Fibroblast of lung (primary cell): ENCODE results near the gene SPTAN1. TPM values are rescaled to one million over a fixed set of nuclear protein-coding genes. Genes with fewer than 3 reads are reported as not detected.

Experiments used
- DNase-seq, 2 donors: peaks; one replicate each; pipeline versions ENCODE4 v3.0.0 to v3.0.0-alpha.2; 2010; ENCODE audit warnings: low read depth in 2 of 2
- H2AFZ ChIP-seq: 2 replicates; pipeline ENCODE4 v1.5.1; 2012; ENCODE audit warnings: low read length, control low read depth, inconsistent platforms
- H3K27ac ChIP-seq: 2 replicates; pipeline ENCODE4 v1.5.1; 2011; ENCODE audit warnings: low read length, control low read depth; ENCODE audit not compliant: insufficient read depth
- H3K27me3 ChIP-seq: 2 replicates; pipeline ENCODE4 v1.5.1; 2011; ENCODE audit warnings: mild to moderate bottlenecking, low read length; ENCODE audit not compliant: control insufficient read depth, insufficient read depth
- H3K36me3 ChIP-seq: 2 replicates; pipeline ENCODE4 v1.5.1; 2011; ENCODE audit warnings: low read length; ENCODE audit not compliant: control insufficient read depth, insufficient read depth
- H3K4me1 ChIP-seq: 2 replicates; pipeline ENCODE4 v1.5.1; 2011; ENCODE audit warnings: low read length; ENCODE audit not compliant: control insufficient read depth, insufficient read depth; ENCODE audit errors: extremely low read depth
- H3K4me2 ChIP-seq: 2 replicates; pipeline ENCODE4 v1.5.1; 2011; ENCODE audit warnings: low read length, control low read depth; ENCODE audit not compliant: insufficient read depth; ENCODE audit errors: extremely low read depth
- H3K4me3 ChIP-seq, 4 experiments: fragments of 200-600 bp in 1 of 4; sonication (generic) in 1 of 4; replicated peaks in 1 of 4; 2 replicates each; pipeline ENCODE4 v1.5.1; 2011 to 2016; ENCODE audit warnings: low read length in 4 of 4, low read depth in 3 of 4, mild to moderate bottlenecking in 3 of 4, control low read depth in 2 of 4, inconsistent platforms in 1 of 4, mixed read lengths in 1 of 4; ENCODE audit not compliant: insufficient read depth in 1 of 4; ENCODE audit errors: control extremely low read depth in 1 of 4
- H3K79me2 ChIP-seq: 2 replicates; pipeline ENCODE4 v1.5.1; 2012; ENCODE audit warnings: mild to moderate bottlenecking, low read length, inconsistent platforms; ENCODE audit not compliant: control insufficient read depth, insufficient read depth
- H3K9ac ChIP-seq: 2 replicates; pipeline ENCODE4 v1.5.1; 2011; ENCODE audit warnings: mild to moderate bottlenecking, low read length, control low read depth; ENCODE audit not compliant: insufficient read depth
- H3K9me3 ChIP-seq: 2 replicates; pipeline ENCODE4 v1.5.1; 2012; ENCODE audit warnings: low read depth, low read length; ENCODE audit not compliant: control insufficient read depth, insufficient read depth
- H4K20me1 ChIP-seq: 2 replicates; pipeline ENCODE4 v1.5.1; 2011; ENCODE audit warnings: low read length; ENCODE audit not compliant: control insufficient read depth, insufficient read depth; ENCODE audit errors: extremely low read depth
- EZH2 ChIP-seq: IDR thresholded peaks from 2 replicates; pipeline ENCODE4 v1.5.1; 2012; ENCODE audit warnings: low read length, control low read depth, mild to moderate bottlenecking; ENCODE audit errors: missing control alignments
- polyA plus RNA-seq, 2 donors: library from polyadenylated mRNA; depleted of rRNA in 1 of 2; stranded (reverse) in 1 of 2; unstranded in 1 of 2; fragments of >200 nt; gene quantifications; 2 replicates each; pipeline ENCODE4 v1.2.1, GENCODE V29; 2011 to 2012; ENCODE audit warnings: missing spikeins in 1 of 2
- total RNA-seq: library from RNA; depleted of rRNA; stranded (reverse); fragments of >200 nt; gene quantifications from 2 replicates; pipeline ENCODE4 v1.2.1, GENCODE V29; 2014
- TF ChIP-seq, protein P1 (sequence below), 2 donors: IDR thresholded peaks in 1 of 2; conservative IDR thresholded peaks in 1 of 2; 1 replicate in 1 of 2; 2 replicates in 1 of 2; pipeline ENCODE4 v1.5.1; 2011 to 2012; ENCODE audit warnings: low read length in 2 of 2, control low read depth in 1 of 2, inconsistent platforms in 1 of 2, low read depth in 1 of 2, mild to moderate bottlenecking in 1 of 2

SPTAN1 gene
- total and polyA plus RNA-seq, 2 donors (not counting 1 experiment from before 2014, with no cell fraction given), result 189 to 518 TPM

DNA sequence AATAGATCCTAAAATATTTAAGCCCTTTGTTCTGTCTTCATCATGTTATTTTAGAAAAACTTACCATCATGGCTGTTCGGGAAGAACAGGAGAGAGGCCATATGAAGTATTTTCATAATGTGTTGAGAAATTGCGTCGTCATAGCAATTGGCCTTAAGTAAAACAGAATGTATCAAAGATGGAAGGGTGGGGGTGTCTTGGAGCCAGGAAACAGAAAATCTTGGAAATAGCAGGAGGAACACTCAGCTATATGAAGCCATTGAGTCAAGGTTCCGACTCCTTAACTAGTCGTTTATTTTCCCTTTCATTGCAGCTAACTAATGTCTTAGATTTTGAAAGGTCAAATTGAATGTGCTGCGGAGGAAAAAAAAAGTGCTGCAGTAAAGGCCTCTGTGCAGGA is 1.3 kb downstream of the SPTAN1 start:
- Histone ChIP-seq H3K4me2 (peak overlapping the region; percentile 88), H3K27ac (peak overlapping the region; percentile 89), H3K79me2 (peaks cover 55% of the 10 kb centered on the region), H4K20me1 (peaks cover 3% of the 10 kb centered on the region), H3K9me3 (no peaks in the 10 kb centered on the region), H3K9ac (peak overlapping the region; percentile 74), H3K36me3 (no peaks in the 10 kb centered on the region), H3K4me1 (peaks cover 26% of the 10 kb centered on the region), H3K4me3 (peak overlapping the region; percentile 78 to 99 (median 86)), H3K27me3 (no peaks in the 10 kb centered on the region), H2AFZ (no peak overlapping the region)
- DNase-seq, result peak; percentile 75 to 90
- TF ChIP-seq, protein P1, sequence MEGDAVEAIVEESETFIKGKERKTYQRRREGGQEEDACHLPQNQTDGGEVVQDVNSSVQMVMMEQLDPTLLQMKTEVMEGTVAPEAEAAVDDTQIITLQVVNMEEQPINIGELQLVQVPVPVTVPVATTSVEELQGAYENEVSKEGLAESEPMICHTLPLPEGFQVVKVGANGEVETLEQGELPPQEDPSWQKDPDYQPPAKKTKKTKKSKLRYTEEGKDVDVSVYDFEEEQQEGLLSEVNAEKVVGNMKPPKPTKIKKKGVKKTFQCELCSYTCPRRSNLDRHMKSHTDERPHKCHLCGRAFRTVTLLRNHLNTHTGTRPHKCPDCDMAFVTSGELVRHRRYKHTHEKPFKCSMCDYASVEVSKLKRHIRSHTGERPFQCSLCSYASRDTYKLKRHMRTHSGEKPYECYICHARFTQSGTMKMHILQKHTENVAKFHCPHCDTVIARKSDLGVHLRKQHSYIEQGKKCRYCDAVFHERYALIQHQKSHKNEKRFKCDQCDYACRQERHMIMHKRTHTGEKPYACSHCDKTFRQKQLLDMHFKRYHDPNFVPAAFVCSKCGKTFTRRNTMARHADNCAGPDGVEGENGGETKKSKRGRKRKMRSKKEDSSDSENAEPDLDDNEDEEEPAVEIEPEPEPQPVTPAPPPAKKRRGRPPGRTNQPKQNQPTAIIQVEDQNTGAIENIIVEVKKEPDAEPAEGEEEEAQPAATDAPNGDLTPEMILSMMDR (conservative IDR thresholded peaks at IDR 0.05 in 1 of 2, IDR thresholded peaks at IDR 0.05 in 1 of 2; ENCODE audit: low read depth in 1 of 2, low read length in 2 of 2), result no peak
- TF ChIP-seq EZH2, result no peak

- TF ChIP-seq, protein P1 (conservative IDR thresholded peaks at IDR 0.05 in 1 of 2, IDR thresholded peaks at IDR 0.05 in 1 of 2; ENCODE audit: low read depth in 1 of 2, low read length in 2 of 2), result peak in 1 of 2 donors; percentile 14
- TF ChIP-seq EZH2, result no peak
- H4K20me1 ChIP-seq, result peaks cover 5% of the 10 kb centered on the region
- H3K4me1 ChIP-seq, result peaks cover 30% of the 10 kb centered on the region
Measured at GRCh38 chr9:128554155-128554862, 1.9 kb downstream of the SPTAN1 start.

DNA sequence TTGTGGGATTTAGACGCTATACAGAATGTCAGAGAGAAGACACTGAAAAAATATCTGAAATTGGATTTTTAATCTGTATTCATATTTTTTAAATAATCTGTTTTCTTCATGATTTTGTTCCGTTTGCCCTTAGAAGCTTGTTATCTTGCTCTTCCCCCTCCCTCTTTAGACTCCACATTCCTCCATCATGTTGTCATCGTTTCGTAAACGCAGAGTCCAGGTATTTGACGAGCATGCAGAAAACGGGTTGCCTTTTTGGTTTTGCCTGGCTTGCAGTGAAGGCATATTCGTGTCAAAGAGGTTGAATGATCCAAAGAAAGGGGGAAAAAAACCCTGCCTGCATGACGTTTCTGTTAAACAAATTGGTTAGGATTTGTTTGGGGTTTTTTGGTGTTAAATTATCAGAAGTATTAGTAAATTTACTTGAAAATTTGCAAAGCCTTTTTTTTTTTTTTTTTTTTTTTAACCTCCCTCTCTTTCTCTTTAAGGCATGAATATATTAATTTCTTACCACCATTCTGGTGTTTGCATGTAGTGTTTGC is 2.9 kb downstream of the SPTAN1 start:
- no peak for TF ChIP-seq EZH2
- TF ChIP-seq, protein P1 (conservative IDR thresholded peaks at IDR 0.05 in 1 of 2, IDR thresholded peaks at IDR 0.05 in 1 of 2; ENCODE audit: low read depth in 1 of 2, low read length in 2 of 2), result no peak
- Histone ChIP-seq H3K79me2 (peaks cover 68% of the 10 kb centered on the region), H3K9ac (no peak overlapping the region)

More at GRCh38 chr9:128554155-128554862, 1.9 kb downstream of the SPTAN1 start:
- Histone ChIP-seq H3K9ac (peak overlapping the region; percentile 74), H2AFZ (no peak overlapping the region), H3K27me3 (no peaks in the 10 kb centered on the region), H3K9me3 (no peaks in the 10 kb centered on the region), H3K4me3 (peak overlapping the region; percentile 78 to 99 (median 86)), H3K36me3 (no peaks in the 10 kb centered on the region), H3K4me2 (peak overlapping the region; percentile 88), H3K27ac (peak overlapping the region; percentile 89), H3K79me2 (peaks cover 58% of the 10 kb centered on the region)
- DNase-seq, result peak; percentile 84 to 96

More for the DNA sequence above, 2.9 kb downstream of the SPTAN1 start:
- peaks cover 26% of the 10 kb centered on the region for H3K4me1 ChIP-seq
- peaks cover 6% of the 10 kb centered on the region for H4K20me1 ChIP-seq
- no peaks in the 10 kb centered on the region for H3K27me3 ChIP-seq
- peak; percentile 52 to 86 for DNase-seq
- peak overlapping the region; percentile 31 to 99 (median 86) for H3K4me3 ChIP-seq
- peak overlapping the region; percentile 89 for H3K27ac ChIP-seq
- H3K9me3 ChIP-seq, result no peaks in the 10 kb centered on the region
- no peaks in the 10 kb centered on the region for H3K36me3 ChIP-seq
- H2AFZ ChIP-seq, result no peak overlapping the region
- H3K4me2 ChIP-seq, result peak overlapping the region; percentile 77
